HG03342 (cell line): ENCODE results near the gene DPP3.
"Not testable (repeated sequence)": the region's sequence is repeated elsewhere in the genome, so short reads cannot be mapped to it uniquely, and the experiment has no call there.

ENCODE experiments used
- ATAC-seq: cut with Tn5 transposase; IDR thresholded peaks from one replicate; pipeline ENCODE4 v1.9.1; 2021; ENCODE audit warnings: mild to moderate bottlenecking, moderate library complexity; ENCODE audit not compliant: unreplicated experiment

Gene DPP3

DNA sequence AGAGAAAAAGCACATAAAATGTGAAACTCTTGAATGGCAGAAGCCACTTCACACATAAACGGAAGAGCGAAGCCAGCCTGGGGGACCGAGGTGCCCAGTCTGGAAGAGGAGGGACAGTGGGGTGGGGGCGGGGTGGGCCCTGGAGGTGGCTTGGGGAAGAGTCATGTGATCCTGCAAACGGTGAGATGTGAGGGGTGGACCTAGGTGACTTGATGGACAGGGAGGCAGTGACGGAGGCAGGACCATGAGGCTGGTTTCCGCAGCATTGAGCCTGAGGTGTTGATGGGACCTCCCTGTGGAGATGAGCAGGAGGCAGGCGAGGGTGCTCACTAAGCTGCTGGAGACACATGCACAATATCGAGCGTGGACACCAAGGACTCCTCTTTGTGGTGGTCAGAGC lies 48.8 kb downstream of the DPP3 start:
- no peak for ATAC-seq

DNA sequence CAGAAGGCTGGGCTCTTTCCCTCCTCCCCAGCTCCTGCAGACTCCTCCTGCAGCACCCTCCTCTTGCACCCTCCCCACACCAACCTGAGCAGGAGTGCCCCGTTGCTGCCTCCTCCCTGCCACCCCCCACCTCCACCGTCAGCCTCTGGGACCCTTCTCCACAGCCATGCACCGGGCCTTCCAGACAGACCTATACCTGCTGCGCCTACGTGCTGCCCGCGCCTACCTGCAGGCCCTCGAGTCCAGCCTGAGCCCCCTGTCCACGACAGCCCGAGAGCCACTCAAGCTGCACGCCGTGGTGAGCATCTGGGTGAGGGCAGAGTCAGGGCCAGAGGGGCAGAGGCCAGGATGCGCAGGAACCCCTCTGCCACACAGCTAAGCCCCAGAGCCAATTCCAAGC lies 49.4 kb downstream of the DPP3 start:
- no peak for ATAC-seq

DNA sequence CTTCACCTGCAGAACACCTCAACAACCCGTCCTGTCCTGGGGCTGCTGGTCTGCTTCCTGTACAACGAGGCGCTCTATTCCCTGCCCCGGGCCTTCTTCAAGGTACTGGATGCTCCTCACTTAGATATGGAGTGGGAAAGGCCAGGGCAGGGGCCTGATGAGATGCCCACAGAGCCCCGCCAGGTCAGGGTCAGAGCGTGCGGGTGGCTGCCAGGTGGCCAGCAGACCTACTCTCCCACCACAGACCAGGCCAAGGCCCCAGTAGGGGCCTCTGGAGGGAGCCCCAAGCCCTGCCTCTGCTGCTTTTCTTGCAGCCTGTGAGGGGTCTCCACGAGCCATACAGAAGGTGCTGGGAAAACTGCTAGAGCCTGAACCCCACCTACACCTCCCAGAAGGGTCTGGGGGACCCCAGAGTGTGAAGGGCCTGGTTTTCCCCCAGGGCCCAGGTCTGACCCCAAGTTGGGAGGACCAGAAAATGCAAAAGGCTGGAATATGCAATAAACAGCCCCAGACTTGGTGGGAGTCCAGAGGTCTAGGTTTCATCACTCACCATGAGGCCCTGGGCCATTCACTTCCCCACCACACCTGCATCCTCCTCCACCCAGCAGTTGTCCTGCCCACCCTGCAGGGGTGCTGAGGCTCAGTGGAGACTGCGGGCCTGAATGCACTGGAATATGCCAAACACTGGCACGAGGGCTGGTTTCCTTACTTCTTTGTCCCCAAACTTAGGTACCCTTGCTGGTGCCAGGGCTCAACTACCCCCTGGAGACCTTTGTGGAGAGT lies 50.9 kb downstream of the DPP3 start:
- no peak for ATAC-seq

DNA sequence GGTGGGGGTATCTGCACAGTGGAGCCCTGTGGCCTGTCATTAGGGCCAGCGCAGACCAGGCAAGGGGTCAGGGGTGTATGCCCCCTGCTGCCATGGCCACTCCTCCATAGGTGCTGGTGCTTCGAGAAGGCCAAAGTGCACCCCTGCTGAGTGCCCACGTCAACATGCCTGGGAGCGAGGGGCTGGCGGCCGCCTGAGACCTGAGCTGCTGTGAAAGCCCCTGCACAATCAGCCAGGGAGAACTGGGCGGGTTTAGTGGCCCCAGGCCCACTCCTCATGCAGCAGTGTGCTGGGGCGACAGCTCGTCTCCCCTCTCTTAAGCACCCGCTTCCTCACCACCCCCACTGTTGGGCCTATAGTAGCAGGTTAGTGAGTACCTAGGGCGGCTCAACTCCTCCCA lies 51.6 kb downstream of the DPP3 start:
- ATAC-seq = no peak

DNA sequence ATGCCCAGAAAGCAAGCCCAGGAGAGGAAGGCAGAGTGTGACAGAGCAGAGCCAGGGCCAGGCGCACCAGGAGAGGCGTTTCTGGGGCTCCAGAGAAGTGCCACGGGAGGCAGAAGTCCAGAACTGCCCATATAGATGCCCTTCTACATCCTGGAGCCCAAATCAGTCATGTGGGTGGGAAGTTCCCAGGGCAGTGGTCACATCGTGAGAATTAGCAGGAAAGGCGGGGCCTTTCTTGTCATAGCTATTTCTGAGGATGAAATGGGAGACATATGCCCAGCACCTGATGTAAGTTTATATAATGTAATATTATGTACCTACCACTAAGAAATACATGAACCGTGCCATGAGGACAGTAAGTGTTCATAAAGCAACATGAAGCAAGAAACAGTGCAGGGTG lies 52.5 kb downstream of the DPP3 start:
- no peak for ATAC-seq

DNA sequence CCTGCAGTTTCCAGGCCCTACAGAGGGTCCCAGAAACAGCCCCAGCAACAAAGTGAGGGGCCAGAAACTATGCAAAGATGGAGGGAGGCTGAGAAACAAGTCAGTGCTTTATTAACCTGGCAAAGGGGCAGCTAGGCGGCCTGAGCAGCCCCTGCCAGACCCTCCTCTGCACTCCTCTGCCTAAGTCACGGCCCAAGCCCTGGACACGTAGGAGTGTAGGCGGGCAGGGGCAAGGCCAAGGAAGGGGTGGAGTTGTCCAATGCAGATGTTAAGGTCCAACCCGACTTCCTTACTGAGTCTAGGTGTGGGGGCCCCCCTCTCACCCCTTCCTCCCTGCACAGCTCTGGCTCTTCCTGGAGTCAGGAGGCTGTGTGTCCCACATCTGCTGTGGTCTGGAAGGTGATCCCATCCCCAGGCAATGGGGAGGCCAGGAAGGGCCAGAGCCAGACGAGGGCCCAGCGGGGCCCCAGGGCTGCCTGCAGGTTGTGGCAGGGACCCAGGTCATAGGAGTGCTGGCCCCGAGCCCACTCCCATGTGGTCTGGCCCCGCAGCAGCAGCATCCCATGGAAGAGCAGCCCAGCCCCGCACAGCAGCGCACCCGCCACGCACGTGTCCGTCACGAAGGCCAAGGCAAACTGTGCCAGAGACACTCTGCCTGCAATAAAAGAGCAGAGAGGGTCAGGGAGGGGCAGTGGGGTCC lies 59.1 kb downstream of the DPP3 start:
- ATAC-seq = no peak

DNA sequence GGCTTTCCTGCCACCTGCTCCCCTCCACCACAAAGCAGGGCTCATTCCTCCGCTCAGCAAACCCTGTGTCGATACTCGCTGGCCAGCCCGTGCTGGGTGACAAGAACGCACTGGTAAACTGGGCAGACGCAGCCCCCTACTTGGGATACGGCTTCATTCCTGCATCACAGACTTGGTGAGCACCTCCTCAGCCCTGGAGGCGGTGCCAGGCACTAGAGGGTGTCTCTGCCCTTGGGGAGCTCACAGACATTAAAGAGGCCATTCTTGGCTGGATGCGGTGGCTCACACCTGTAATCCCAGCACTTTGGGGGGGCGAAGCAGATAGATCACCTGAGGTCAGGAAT lies 59.6 kb downstream of the DPP3 start:
- ATAC-seq = no peak

DNA sequence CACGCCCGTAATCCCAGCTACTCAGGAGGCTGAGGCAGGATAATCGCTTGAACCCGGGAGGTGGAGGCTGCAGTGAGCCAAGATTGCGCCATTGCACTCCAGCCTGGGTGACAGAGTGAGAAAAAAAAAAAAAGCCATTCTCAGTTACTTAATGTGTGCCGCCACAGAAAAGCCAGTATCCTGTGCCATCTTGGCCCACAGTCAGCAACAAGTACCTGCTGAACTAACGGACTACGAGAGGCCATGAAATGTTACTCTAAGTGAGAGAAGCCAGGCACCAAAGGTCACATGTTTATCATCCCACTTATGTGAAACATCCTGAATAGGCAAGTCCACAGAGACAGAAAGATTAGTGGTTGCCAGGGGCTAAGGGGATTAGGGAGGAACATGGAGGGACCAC lies 60.4 kb downstream of the DPP3 start:
- ATAC-seq = not testable (repeated sequence)

DNA sequence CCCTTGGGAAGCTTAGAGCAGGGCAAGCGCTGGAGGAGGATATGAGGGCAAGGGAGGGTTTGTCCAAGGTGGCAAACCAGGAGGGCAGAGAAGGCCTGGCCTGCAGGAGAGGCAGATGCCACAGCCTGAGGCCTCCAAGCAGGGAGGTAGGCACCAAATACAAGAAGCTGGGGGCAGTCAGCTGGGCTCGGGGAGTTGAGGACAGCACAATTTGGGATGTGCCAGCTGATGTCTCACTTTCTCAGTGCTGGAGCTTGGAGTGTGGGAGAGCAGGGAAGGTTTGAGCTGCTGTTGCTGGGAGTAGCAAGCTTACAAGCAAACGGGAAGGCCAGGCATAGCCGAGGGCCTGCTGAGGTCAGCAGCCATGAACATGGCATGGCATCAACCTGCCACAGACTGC lies 61.7 kb downstream of the DPP3 start:
- ATAC-seq = no peak

DNA sequence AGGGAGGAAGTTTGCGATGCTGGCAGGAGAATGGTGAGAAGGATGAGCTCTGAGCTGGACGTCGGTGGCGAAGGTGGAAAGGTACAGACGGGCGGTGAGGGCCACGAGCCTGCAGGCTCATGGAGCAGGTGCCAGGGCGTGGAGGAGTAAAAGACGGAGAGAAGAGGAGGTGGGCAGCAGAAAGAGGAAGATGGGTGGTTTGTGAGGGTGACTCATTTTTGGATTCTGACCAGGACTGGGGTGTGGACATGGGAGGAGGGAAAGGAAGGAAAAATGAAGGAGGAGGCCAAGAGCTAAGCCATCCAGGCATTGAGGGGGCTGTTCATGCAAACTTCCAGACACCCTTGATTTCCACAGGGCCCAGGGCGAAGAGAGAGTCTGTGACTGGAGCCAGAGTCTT lies 62.1 kb downstream of the DPP3 start:
- no peak for ATAC-seq

DNA sequence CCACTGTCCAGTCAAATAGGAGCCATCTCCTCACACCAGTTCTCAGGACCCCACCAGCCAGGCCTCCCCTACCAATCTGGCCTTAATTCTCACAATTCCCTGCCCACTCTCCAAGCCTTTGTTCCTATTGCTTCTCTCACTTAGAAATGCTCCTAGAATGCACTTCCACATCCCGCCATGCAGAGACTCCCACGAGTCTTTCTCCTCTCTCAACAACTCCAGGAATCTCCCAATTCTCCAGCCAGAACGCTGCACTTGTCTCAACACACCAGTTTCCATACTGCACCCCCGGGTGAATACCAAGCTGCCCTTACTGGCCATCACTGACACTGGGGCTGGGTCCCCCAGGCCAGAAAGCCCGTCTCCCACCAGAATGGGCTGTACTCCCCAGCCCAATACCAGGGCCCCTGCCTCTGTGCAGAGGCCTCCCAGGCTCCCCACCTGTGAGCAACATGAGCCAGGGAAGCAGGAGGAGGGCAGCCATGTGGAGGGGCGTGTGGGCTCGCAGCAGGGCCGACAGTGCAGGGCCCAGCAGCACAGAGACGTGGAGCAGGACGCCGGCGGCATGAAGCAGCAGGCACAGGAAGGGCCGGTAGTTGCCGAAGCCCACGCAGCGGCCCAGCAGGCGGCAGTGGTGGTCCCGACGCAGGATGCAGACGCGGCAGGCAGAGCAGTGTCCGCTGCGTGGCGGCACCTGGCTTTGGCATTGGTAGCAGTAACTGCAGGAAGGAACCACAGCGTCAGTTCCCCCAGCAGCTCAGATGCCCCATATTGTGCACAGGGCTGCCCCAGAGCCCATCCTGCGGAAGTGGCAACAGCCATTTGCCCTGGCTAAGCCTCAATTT lies 63.3 kb downstream of the DPP3 start:
- ATAC-seq = no peak

DNA sequence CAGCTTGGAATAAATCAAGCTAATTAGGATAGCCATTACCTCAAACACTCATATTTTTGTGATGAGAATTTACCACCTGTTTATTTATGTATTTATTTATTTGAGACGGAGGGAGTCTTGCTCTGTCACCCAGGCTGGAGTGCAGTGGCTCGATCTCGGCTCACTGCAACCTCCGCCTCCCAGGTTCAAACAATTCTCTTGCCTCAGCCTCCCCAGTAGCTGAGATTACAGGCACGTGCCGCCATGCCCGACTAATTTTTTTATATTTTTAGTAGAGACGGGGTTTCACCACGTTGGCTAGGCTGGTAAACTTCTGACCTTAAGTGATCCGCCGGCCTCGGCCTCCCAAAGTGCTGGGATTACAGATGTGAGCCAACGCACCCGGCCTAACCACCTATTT lies 64.7 kb downstream of the DPP3 start:
- ATAC-seq = not testable (repeated sequence)

DNA sequence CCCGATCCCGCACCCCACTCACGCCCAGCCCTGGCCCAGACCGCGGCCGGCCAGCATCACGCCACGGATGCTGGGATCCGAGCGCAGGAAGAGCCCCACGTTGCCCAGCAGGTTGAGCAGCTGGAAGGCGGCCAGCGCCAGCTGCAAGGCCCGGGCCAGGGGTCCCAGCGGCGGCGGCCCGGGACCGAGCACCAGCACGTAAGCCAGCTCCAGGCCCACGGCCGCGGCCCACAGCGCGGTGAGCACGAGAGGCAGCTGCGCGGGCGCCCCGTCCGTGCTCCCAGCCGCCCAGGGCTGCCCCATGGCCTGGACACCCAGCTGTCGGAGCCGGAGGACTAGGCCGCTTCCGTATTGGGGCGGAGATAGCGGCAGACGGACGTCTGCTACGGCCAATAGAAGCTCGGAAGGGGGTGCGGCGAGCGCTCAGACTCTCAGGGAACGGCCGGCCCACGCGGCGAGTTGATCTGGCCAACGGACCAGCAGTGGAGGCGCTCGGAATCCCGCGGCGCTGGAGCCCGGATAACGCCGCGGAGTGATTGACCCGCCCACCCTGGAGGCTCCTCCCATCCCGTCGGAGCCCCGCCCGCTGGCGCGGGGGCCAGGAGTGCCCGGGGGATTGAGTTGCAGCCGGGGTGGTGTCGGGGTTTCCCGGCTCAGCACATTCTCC lies 65.6 kb downstream of the DPP3 start, which contains the start of gene ZDHHC24:
ZDHHC24 (minus strand) TSS at position 348 of the 667 bp plus-strand sequence; CDS start at position 303, 45 bp downstream.
- peak; percentile 79 for ATAC-seq

DNA sequence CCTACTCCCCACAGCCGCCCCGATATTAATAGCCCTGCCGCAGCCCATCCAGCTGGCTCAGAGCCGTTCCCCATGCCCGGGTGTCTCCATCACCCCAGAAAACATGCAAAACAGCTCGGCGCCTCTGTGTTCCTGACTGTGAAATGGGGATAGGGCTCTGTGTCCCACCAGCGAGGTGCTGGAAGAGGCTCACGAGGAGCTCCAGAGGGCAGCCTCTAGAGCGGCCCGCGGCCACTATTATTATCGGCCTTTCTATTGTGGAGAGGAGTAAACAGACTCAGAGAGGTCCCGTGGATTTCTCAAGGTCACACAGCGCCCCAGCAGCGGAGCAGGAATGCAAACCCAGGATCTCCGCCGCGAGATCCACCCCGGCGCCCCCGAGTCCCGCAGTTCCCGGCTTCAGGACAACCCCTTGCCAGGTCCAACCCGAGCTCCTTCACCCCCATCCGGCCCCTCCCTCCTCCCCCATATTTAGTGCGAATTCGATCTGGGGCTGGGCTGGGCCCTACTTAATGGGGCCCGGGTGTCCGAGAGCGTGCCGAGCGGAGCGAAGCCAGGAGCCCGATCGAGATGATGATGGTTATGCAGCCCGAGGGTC lies 66.2 kb downstream of the DPP3 start, which contains the start of gene ACTN3:
ACTN3 (plus strand) TSS at position 536 of the 598 bp plus-strand sequence; CDS start at position 571, 35 bp downstream.
- ATAC-seq = no peak

DNA sequence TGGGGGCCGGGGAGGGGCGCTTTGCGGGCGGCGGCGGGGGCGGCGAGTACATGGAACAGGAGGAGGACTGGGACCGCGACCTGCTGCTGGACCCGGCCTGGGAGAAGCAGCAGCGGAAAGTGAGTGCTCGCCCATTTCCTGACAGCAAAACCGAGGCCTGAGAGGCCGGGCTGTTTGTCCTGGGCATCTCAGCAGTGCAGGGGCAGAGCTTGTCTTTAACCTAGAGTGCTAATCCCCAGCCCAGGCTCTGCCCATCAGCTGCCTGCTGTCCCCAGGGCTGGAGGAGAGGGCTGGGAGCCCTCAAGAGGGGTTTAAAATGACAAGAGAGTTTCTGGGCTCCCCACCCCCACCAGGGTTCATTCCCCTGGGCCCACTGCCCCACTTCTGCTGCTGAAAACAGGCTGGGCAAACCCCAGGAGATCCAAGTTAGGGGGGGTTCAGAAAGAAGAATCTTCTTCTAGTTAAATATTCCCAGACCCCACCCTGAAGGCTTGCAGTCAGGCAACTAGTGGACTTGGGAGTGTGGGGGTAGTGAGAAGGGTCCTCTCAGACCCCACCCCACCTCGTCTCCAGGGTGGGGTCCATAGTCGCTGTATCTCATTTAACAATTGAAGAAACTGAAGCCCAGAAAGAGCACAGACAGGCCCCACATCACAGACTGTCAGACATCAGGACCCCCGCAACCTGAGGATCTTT lies 66.9 kb downstream of the DPP3 start:
- ATAC-seq = no peak

DNA sequence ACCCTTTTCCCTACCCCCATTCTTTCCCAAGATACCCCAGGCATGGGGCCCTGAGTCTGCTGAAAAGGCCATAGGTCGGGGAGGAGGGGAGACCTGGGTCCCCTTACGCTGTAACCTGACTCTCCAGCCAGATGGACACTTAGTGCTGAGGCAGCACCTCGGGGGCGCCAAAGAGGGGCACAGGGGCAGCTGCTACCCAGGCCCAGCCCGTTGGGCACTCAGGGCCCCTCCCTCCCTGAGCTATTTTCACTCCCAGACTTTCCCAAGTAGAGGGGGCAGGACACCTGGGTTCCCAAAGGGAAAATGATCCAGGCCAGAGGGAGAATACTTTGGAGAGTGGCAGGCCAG lies 67.4 kb downstream of the DPP3 start:
- ATAC-seq = no peak

DNA sequence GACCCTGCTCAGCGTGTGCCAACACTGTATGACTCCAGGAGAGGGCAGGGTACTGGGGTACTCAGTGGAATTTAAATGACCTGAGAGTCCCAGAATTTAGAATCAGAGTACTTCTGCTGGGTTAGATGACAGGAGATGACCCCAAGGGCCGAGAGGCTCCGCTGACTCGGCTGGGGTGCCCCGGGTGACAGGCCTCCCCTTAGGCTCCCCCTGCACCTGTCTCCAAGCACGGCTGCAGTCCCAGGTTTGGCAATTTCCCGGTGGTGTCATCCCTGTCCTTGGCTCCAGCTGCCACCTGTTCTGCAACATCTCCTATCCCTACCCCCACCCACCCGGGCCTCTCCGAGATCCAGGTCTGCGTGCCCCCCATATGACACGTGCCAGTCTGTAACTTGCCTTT lies 67.8 kb downstream of the DPP3 start:
- ATAC-seq = no peak

DNA sequence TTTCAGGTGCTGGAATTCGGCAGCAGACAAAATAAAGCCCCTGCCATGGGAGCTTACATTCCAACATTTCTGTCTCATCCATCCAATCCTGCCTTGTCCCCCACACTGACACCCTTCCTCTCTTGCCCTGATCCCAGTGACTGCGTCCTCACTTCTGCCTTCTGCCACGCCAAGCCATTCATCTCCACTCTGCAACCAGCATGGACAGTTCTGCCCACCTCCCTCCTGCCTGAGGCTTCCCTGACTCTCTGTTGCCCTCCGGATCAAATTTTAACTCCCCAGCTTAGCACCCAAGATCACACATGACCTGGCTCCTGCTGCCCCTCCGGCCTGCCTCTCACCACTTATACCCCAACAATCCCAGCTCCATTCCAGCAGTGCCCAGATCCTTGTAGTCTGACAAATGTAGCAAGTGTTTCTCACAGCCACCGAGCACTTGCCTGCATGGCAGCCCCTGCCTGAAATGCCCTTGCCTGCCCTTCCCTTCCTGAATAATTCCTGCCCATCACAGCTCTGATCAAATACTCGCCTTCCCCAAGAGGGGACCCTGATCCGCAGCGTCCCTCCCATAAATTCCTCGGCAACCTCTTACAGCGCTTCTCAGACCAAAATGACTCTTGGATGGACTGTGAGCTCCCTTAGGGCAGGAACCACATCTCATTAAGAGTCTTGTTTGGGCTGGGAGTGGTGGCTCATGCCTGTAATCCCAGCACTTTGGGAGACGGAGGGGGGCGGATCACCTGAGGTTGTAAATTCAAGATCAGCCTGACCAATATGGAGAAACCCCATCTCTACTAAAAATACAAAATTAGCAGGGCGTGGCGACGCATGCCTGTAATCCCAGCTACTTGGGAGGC lies 68.8 kb downstream of the DPP3 start:
- no peak for ATAC-seq

DNA sequence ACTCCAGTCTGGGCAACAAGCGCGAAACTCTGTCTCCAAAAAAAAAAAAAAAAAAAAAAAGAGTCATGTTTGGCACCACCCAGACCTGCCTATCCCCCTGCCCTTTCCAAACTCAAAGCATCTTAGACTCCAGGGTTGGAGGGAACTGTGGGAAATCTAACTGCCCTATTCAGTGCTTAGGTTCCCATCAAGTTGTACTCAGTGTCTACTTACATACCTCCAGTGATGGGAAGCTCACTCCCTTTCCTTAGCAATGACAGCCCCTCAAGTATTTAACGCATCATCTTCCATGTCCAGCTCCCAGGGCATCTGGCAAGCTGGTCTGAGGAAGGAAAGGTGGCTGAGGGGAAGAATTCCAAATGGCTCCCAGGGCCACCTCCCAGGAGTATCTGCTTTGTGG lies 69.5 kb downstream of the DPP3 start:
- no peak for ATAC-seq
